GM23338 (cell line): Measurements from ENCODE around the gene DNAI1. TPM values are rescaled to one million over a fixed set of nuclear protein-coding genes. Genes with fewer than 3 reads are reported as not detected.

Experiments
- ATAC-seq: fragments of 200-7000 bp; cut with Tn5 transposase; 3 replicates; pipeline ENCODE4 v1.9.1; 2020
- DNase-seq: peaks from one replicate; pipeline ENCODE4 v3.0.0-alpha.2; 2015; ENCODE audit warnings: low spot score
- H2AFZ ChIP-seq: fragments of 200-600 bp; sonication (generic); 2 replicates; pipeline ENCODE4 v1.8.0; 2016; ENCODE audit warnings: antibody characterized with exemption, mild to moderate bottlenecking, moderate library complexity
- H3F3A ChIP-seq: fragments of 200-600 bp; sonication (generic); replicated peaks from 2 replicates; pipeline ENCODE4 v1.8.0; 2017; ENCODE audit warnings: antibody characterized with exemption, mixed run types, low read depth
- H3K27ac ChIP-seq: fragments of 200-600 bp; sonication (generic); 2 replicates; pipeline ENCODE4 v1.6.1; 2016; ENCODE audit warnings: low read depth
- H3K27me3 ChIP-seq: fragments of 200-600 bp; sonication (generic); 2 replicates; pipeline ENCODE4 v1.8.0; 2016; ENCODE audit warnings: mild to moderate bottlenecking, mixed run types, moderate library complexity; ENCODE audit not compliant: insufficient read depth
- H3K36me3 ChIP-seq: fragments of 200-600 bp; sonication (generic); 2 replicates; pipeline ENCODE4 v1.8.0; 2016; ENCODE audit warnings: mild to moderate bottlenecking; ENCODE audit not compliant: insufficient read depth
- H3K4me1 ChIP-seq: fragments of 200-600 bp; sonication (generic); 2 replicates; pipeline ENCODE4 v1.8.0; 2016; ENCODE audit warnings: mild to moderate bottlenecking, moderate library complexity; ENCODE audit not compliant: insufficient read depth
- H3K4me2 ChIP-seq: fragments of 200-600 bp; sonication (generic); 2 replicates; pipeline ENCODE4 v1.7.1; 2017; ENCODE audit warnings: mixed run types
- H3K4me3 ChIP-seq: fragments of 200-600 bp; sonication (generic); 2 replicates; pipeline ENCODE4 v1.6.1; 2016; ENCODE audit warnings: mixed run types
- H3K79me2 ChIP-seq: fragments of 200-600 bp; sonication (generic); replicated peaks from 2 replicates; pipeline ENCODE4 v1.8.0; 2017; ENCODE audit warnings: mild to moderate bottlenecking; ENCODE audit not compliant: insufficient read depth
- H3K9me2 ChIP-seq: fragments of 200-600 bp; sonication (generic); 2 replicates; pipeline ENCODE4 v1.8.0; 2017; ENCODE audit not compliant: insufficient read depth
- H4K20me1 ChIP-seq: fragments of 200-600 bp; sonication (generic); replicated peaks from 2 replicates; pipeline ENCODE4 v1.8.0; 2017; ENCODE audit warnings: mild to moderate bottlenecking; ENCODE audit not compliant: insufficient read depth
- H3K27ac Mint-ChIP-seq: 2 replicates; pipeline ENCODE4 v1.8.0; 2020; ENCODE audit warnings: inconsistent platforms, mild to moderate bottlenecking, moderate library complexity, mixed read lengths
- H3K27me3 Mint-ChIP-seq: 3 replicates; pipeline ENCODE4 v1.8.0; 2022; ENCODE audit warnings: low read depth, mild to moderate bottlenecking, moderate library complexity, mixed read lengths, inconsistent platforms; ENCODE audit not compliant: insufficient read depth, poor library complexity
- H3K36me3 Mint-ChIP-seq: 3 replicates; pipeline ENCODE4 v1.8.0; 2021; ENCODE audit warnings: low read depth, mild to moderate bottlenecking, inconsistent platforms, moderate library complexity, mixed read lengths
- H3K4me1 Mint-ChIP-seq: 3 replicates; pipeline ENCODE4 v1.8.0; 2020; ENCODE audit warnings: mild to moderate bottlenecking, inconsistent platforms, mixed read lengths
- H3K4me3 Mint-ChIP-seq: 3 replicates; pipeline ENCODE4 v1.8.0; 2021; ENCODE audit warnings: moderate library complexity, mild to moderate bottlenecking, inconsistent platforms, mixed read lengths
- H3K9me3 Mint-ChIP-seq: 3 replicates; pipeline ENCODE4 v1.8.0; 2020; ENCODE audit warnings: moderate library complexity, mild to moderate bottlenecking, inconsistent platforms, mixed read lengths
- EZH2phosphoT487 ChIP-seq: fragments of 200-600 bp; sonication (generic); IDR thresholded peaks from one replicate; pipeline ENCODE4 v1.8.1; 2018; ENCODE audit warnings: antibody characterized with exemption; ENCODE audit not compliant: unreplicated experiment
- JUNB ChIP-seq: IDR thresholded peaks from one replicate; pipeline ENCODE4 v1.6.1; 2016; ENCODE audit warnings: antibody characterized with exemption; ENCODE audit not compliant: unreplicated experiment
- ZNF462 ChIP-seq: fragments of 250-450 bp; sonication (Bioruptor Pico); IDR thresholded peaks from 2 replicates; pipeline ENCODE4 v1.5.0; 2020; ENCODE audit warnings: mild to moderate bottlenecking, moderate library complexity
- polyA plus RNA-seq: library from polyadenylated mRNA; unstranded; fragments of >200 nt; fragmentation: Nextera tagmentation; extraction: Ambion mirVana; gene quantifications from 2 replicates; pipeline ENCODE4 v1.2.1, GENCODE V29; 2016
- total RNA-seq: library from RNA; depleted of rRNA; stranded (reverse); fragments of >200 nt; shearing (Covaris generic); gene quantifications from 2 replicates; pipeline ENCODE4 v1.2.3, GENCODE V29; 2014
- TF ChIP-seq, protein P1 (sequence below): IDR thresholded peaks from 2 replicates; pipeline ENCODE4 v1.6.1; 2016; ENCODE audit warnings: antibody characterized with exemption
- TF ChIP-seq, protein P2 (sequence below), 2 experiments: fragments of 200-600 bp in 1 of 2; sonication (generic) in 1 of 2; conservative IDR thresholded peaks; 2 replicates each; pipeline versions ENCODE4 v1.5.1 to v1.6.1; 2016 to 2017; ENCODE audit warnings: antibody characterized with exemption in 2 of 2, low read depth in 2 of 2, mild to moderate bottlenecking in 2 of 2, moderate library complexity in 1 of 2

DNAI1 gene
- total and polyA plus RNA-seq, 2 experiments from 2014 or later = 1.0 to 1.1 TPM

DNA sequence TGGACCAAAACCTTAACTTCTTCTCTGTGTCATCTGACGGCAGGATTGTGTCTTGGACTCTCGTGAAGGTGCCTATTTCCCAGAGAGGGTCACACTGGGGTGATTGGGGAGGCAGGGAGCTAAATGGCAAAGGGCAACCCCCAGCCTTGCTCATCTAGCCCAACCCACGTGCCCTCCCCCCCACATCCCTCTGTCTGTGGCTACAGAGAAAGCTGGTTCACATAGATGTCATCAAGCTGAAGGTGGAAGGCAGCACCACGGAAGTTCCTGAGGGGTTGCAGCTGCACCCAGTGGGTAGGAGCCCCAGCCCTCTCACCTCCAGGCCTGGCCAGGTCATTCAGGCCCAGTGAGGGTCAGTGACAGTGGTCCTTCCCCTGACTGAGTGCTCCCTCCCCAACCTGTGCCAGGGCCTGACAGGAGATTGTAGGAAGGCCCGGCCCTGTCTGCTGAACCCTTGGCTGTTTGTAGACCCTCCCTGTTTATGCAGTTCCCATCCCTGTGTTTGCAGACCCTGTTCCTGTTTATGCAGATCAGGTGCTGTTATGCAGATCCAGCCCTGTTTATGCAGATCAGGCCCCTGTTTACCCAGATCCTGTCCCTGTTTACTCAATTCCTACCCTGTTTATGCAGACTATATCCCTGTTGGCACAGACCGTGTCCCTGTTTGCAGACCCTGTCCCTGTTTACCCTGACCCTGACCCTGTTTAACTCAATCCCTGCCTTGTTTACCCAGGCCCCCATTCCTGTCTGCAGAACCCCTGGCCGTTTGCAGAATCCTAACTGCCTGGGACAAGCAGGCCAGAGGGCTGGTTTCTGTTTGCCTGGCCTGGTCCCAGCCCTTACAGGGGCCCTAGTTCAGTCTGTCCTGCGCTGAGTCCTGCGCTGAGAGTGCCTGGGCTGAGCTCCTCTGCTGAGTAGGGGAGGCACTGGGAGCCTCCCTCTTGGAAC, 53.8 kb downstream of the DNAI1 start:
- no peaks in the 10 kb centered on the region for H3K79me2 ChIP-seq
- H3K9me2 ChIP-seq = peaks cover 4% of the 10 kb centered on the region; the same call in 1 of the 2 replicates
- H3K36me3 ChIP-seq = no peaks in the 10 kb centered on the region
- peak overlapping the region; percentile 56 for H2AFZ ChIP-seq
- peaks cover 48% of the 10 kb centered on the region for H3K4me1 Mint-ChIP-seq
- H3K4me3 Mint-ChIP-seq = peak overlapping the region; percentile 11; the same call in 2 of the 3 replicates
- H3K4me3 ChIP-seq = peak overlapping the region; percentile 39; the same call in 1 of the 2 replicates
- peaks cover 38% of the 10 kb centered on the region for H3K4me1 ChIP-seq
- ATAC-seq (peak; percentile 76), DNase-seq (peak; percentile 46)
- no peaks in the 10 kb centered on the region; the same call in 1 of the 2 replicates for H3F3A ChIP-seq
- TF ChIP-seq JUNB = peak; percentile 40
- TF ChIP-seq, protein P1, sequence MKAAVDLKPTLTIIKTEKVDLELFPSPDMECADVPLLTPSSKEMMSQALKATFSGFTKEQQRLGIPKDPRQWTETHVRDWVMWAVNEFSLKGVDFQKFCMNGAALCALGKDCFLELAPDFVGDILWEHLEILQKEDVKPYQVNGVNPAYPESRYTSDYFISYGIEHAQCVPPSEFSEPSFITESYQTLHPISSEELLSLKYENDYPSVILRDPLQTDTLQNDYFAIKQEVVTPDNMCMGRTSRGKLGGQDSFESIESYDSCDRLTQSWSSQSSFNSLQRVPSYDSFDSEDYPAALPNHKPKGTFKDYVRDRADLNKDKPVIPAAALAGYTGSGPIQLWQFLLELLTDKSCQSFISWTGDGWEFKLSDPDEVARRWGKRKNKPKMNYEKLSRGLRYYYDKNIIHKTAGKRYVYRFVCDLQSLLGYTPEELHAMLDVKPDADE = no peak
- peak overlapping the region; percentile 72 for H3K4me2 ChIP-seq
- no peaks in the 10 kb centered on the region; the same call in 2 of the 3 replicates for H3K9me3 Mint-ChIP-seq
- H3K27me3 Mint-ChIP-seq = peaks cover 2% of the 10 kb centered on the region
- H3K36me3 Mint-ChIP-seq = no peaks in the 10 kb centered on the region
- no peaks in the 10 kb centered on the region for H4K20me1 ChIP-seq
- peak overlapping the region; percentile 43 for H3K27ac ChIP-seq
- no peaks in the 10 kb centered on the region for H3K27me3 ChIP-seq
- H3K27ac Mint-ChIP-seq = peak overlapping the region; percentile 77

DNA sequence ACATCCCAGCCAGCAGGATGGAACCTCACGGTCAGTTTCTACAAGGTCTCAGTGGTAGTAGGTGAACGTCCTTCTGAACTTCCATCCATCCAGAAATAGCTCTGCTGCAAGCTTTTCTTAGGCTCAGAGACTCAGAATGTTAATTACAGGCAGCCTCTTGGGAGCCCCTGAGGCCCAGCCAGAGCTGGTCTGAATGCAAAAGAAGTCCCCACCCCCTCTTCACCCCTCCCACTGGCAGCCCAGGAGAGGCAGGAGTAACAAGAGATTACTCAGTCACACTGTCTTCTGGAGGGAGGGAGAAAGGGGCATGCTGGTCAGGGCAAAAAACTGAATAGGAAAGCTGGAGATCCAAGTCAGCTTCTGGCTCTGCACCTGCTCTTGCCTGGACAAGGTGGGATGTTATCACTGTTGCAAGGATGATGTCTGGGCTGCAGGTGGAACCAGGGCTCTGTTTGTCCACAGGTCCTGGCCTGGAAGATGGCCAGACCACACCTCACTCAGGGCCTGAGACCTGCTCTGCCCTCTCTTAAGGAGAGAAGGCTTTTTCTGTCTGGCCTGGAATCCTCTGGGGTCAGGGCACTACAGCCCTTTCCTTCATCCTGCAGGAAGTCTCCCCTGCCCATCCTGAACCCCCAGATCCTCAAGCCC, 55.1 kb downstream of the DNAI1 start:
- H3K4me1 ChIP-seq = peaks cover 38% of the 10 kb centered on the region
- ATAC-seq = peak; percentile 84
- H3F3A ChIP-seq = no peaks in the 10 kb centered on the region; the same call in 1 of the 2 replicates
- H3K36me3 ChIP-seq = no peaks in the 10 kb centered on the region
- peak overlapping the region; percentile 77 for H3K27ac Mint-ChIP-seq
- peaks cover 48% of the 10 kb centered on the region for H3K4me1 Mint-ChIP-seq
- peak overlapping the region; percentile 56; the same call in 1 of the 2 replicates for H2AFZ ChIP-seq
- TF ChIP-seq, protein P1 = no peak
- no peak for TF ChIP-seq EZH2phosphoT487
- TF ChIP-seq, protein P2, sequence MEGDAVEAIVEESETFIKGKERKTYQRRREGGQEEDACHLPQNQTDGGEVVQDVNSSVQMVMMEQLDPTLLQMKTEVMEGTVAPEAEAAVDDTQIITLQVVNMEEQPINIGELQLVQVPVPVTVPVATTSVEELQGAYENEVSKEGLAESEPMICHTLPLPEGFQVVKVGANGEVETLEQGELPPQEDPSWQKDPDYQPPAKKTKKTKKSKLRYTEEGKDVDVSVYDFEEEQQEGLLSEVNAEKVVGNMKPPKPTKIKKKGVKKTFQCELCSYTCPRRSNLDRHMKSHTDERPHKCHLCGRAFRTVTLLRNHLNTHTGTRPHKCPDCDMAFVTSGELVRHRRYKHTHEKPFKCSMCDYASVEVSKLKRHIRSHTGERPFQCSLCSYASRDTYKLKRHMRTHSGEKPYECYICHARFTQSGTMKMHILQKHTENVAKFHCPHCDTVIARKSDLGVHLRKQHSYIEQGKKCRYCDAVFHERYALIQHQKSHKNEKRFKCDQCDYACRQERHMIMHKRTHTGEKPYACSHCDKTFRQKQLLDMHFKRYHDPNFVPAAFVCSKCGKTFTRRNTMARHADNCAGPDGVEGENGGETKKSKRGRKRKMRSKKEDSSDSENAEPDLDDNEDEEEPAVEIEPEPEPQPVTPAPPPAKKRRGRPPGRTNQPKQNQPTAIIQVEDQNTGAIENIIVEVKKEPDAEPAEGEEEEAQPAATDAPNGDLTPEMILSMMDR (conservative IDR thresholded peaks at IDR 0.05; ENCODE audit: low read depth in 2 of 2) = no peak
- TF ChIP-seq ZNF462 (CRISPR knock-in tag) = peak; percentile 24; the same call in 1 of the 2 replicates
- H3K4me3 ChIP-seq = peak overlapping the region; percentile 39
- peak overlapping the region; percentile 47; the same call in 2 of the 3 replicates for H3K4me3 Mint-ChIP-seq
- no peaks in the 10 kb centered on the region for H4K20me1 ChIP-seq
- H3K36me3 Mint-ChIP-seq = no peaks in the 10 kb centered on the region
- H3K27me3 ChIP-seq = no peaks in the 10 kb centered on the region
- H3K27ac ChIP-seq = peak overlapping the region; percentile 43; the same call in 1 of the 2 replicates
- peak overlapping the region; percentile 72 for H3K4me2 ChIP-seq
- H3K79me2 ChIP-seq = no peaks in the 10 kb centered on the region
- H3K9me2 ChIP-seq = peaks cover 4% of the 10 kb centered on the region; the same call in 1 of the 2 replicates
- H3K9me3 Mint-ChIP-seq = no peaks in the 10 kb centered on the region; the same call in 2 of the 3 replicates
- peak; percentile 63 for DNase-seq
- H3K27me3 Mint-ChIP-seq = peaks cover 2% of the 10 kb centered on the region
